B cell (primary cell): Measurements from ENCODE around the gene HNRNPLL. TPM values are rescaled to one million over a fixed set of nuclear protein-coding genes. Genes with fewer than 3 reads are reported as not detected.

ENCODE experiments used
- ATAC-seq: fragments of 200-7000 bp; cut with Tn5 transposase; one replicate; pipeline ENCODE4 v1.10.0; 2021; ENCODE audit warnings: low read depth, mild to moderate bottlenecking, moderate number of reproducible peaks, moderate library complexity
- CTCF ChIA-PET: fragments of 350-600 bp; sonication (Branson Sonifier 250); formaldehyde crosslinking; loops from one replicate; lab custom pipeline; 2021; ENCODE audit warnings: antibody characterized with exemption, inconsistent platforms; lab: Charles Lee
- POLR2A ChIA-PET: fragments of 350-600 bp; sonication (Branson Sonifier 250); formaldehyde crosslinking; loops from one replicate; lab custom pipeline; 2021; ENCODE audit warnings: antibody characterized with exemption; lab: Charles Lee
- DNase-seq: peaks from one replicate; pipeline ENCODE4 v3.0.0; 2013
- H2AFZ ChIP-seq: 2 replicates; pipeline ENCODE4 v1.6.1; 2012; ENCODE audit warnings: mild to moderate bottlenecking, low read depth, low read length; ENCODE audit not compliant: insufficient read depth, poor library complexity, severe bottlenecking
- H3K27ac ChIP-seq, 2 donors: 1 replicate in 1 of 2; 2 replicates in 1 of 2; pipeline ENCODE4 v1.5.1; 2012 to 2013; ENCODE audit warnings: low read length in 2 of 2, mild to moderate bottlenecking in 2 of 2, moderate library complexity in 1 of 2
- H3K27me3 ChIP-seq, 4 experiments: fragments of 200-600 bp in 1 of 4; sonication (generic) in 1 of 4; replicated peaks in 1 of 4; 1 replicate in 2 of 4; 2 replicates in 2 of 4; pipeline versions ENCODE4 v1.6.1 to v1.7.0; 2013 to 2016; ENCODE audit warnings: low read length in 3 of 4, mild to moderate bottlenecking in 2 of 4, mixed read lengths in 1 of 4, moderate library complexity in 1 of 4; ENCODE audit not compliant: insufficient read depth in 4 of 4, control insufficient read depth in 3 of 4; ENCODE audit errors: control extremely low read depth in 1 of 4
- H3K36me3 ChIP-seq, 2 experiments: replicated peaks in 1 of 2; 1 replicate in 1 of 2; 2 replicates in 1 of 2; pipeline versions ENCODE4 v1.6.1 to v1.7.1; 2013; ENCODE audit warnings: low read length in 1 of 2; ENCODE audit not compliant: insufficient read depth in 2 of 2, control insufficient read depth in 1 of 2; ENCODE audit errors: control extremely low read depth in 1 of 2, extremely low read depth in 1 of 2
- H3K4me1 ChIP-seq, 2 donors: fragments of 200-600 bp in 1 of 2; sonication (generic) in 1 of 2; 1 replicate in 1 of 2; 2 replicates in 1 of 2; pipeline versions ENCODE4 v1.5.1 to v1.6.1; 2013 to 2017; ENCODE audit warnings: low read length in 2 of 2; ENCODE audit not compliant: control insufficient read depth in 2 of 2, insufficient read depth in 2 of 2
- H3K4me2 ChIP-seq: replicated peaks from 2 replicates; pipeline ENCODE3; 2012; ENCODE audit warnings: mild to moderate bottlenecking, low read depth, low read length; ENCODE audit not compliant: poor library complexity, severe bottlenecking
- H3K4me3 ChIP-seq, 5 experiments: fragments of 200-600 bp in 1 of 5; sonication (generic) in 1 of 5; 1 replicate in 3 of 5; 2 replicates in 2 of 5; pipeline versions ENCODE4 v1.5.1 to v1.7.0; 2011 to 2016; ENCODE audit warnings: low read length in 4 of 5, mild to moderate bottlenecking in 4 of 5, low read depth in 2 of 5, control low read depth in 1 of 5, moderate library complexity in 1 of 5; ENCODE audit not compliant: insufficient read depth in 1 of 5; ENCODE audit errors: control extremely low read depth in 1 of 5, extremely low read depth in 1 of 5
- H3K79me2 ChIP-seq: fragments of 200-600 bp; sonication (generic); one replicate; pipeline ENCODE4 v1.6.0; 2016; ENCODE audit warnings: low read length; ENCODE audit not compliant: control insufficient read depth, insufficient read depth
- H3K9ac ChIP-seq: fragments of 200-600 bp; sonication (generic); 2 replicates; pipeline ENCODE4 v1.6.1; 2017; ENCODE audit warnings: mild to moderate bottlenecking, low read length, moderate library complexity
- H3K9me3 ChIP-seq, 3 donors: one replicate each; pipeline versions ENCODE4 v1.6.1 to v1.7.1; 2013; ENCODE audit warnings: low read length in 2 of 3; ENCODE audit not compliant: control insufficient read depth in 2 of 3, insufficient read depth in 1 of 3; ENCODE audit errors: control extremely low read depth in 1 of 3
- H4K20me1 ChIP-seq: 2 replicates; pipeline ENCODE4 v1.6.0; 2012; ENCODE audit warnings: mild to moderate bottlenecking, low read length; ENCODE audit not compliant: insufficient read depth, control insufficient read depth, poor library complexity, severe bottlenecking
- H3K27ac Mint-ChIP-seq: one replicate; pipeline ENCODE4 v1.8.0; 2021; ENCODE audit warnings: mixed read lengths
- H3K27me3 Mint-ChIP-seq: one replicate; pipeline ENCODE4 v1.8.0; 2021; ENCODE audit warnings: mixed read lengths
- H3K4me1 Mint-ChIP-seq: one replicate; pipeline ENCODE4 v1.8.0; 2021; ENCODE audit warnings: mixed read lengths
- H3K4me3 Mint-ChIP-seq: one replicate; pipeline ENCODE4 v1.8.0; 2021; ENCODE audit warnings: mixed read lengths
- H3K9me3 Mint-ChIP-seq: one replicate; pipeline ENCODE4 v1.8.0; 2022; ENCODE audit warnings: mixed read lengths; ENCODE audit not compliant: insufficient read depth
- EZH2 ChIP-seq: IDR thresholded peaks from 2 replicates; pipeline ENCODE4 v1.6.1; 2012; ENCODE audit warnings: borderline replicate concordance, low read depth, mild to moderate bottlenecking, moderate library complexity, low read length; ENCODE audit not compliant: insufficient read depth, poor library complexity, severe bottlenecking
- WGBS: methylation state at CpG from one replicate; pipeline ENCODE4 v1.1.5; 2013; ENCODE audit warnings: missing lambda C conversion rate; ENCODE audit not compliant: insufficient coverage; 5-methylcytosine and 5-hydroxymethylcytosine counted together
- intact Hi-C: fragments of 100-400 bp; cut with micrococcal nuclease; formaldehyde crosslinking; loops from one replicate; pipeline ENCODE4 v1.10.0; 2022
- polyA plus RNA-seq: library from polyadenylated mRNA; depleted of rRNA; stranded (reverse); fragments of >200 nt; gene quantifications from 2 replicates; pipeline ENCODE4 v1.2.3, GENCODE V29; 2012
- total RNA-seq, 2 donors: library from RNA; stranded (reverse); fragments of 120-200 nt in 1 of 2; gene quantifications; 1 replicate in 1 of 2; 2 replicates in 1 of 2; pipeline versions ENCODE4 v1.2.3 to v1.2.4, GENCODE V29; 2013 to 2022
- TF ChIP-seq, protein P1 (sequence below): fragments of 200-600 bp; IDR thresholded peaks from one replicate; pipeline ENCODE4 v1.8.0; 2022; ENCODE audit warnings: antibody characterized with exemption, mild to moderate bottlenecking

HNRNPLL gene
- total and polyA plus RNA-seq, 2 donors (not counting 1 experiment from before 2014, with no cell fraction given), result 2.1 to 6.7 TPM

DNA sequence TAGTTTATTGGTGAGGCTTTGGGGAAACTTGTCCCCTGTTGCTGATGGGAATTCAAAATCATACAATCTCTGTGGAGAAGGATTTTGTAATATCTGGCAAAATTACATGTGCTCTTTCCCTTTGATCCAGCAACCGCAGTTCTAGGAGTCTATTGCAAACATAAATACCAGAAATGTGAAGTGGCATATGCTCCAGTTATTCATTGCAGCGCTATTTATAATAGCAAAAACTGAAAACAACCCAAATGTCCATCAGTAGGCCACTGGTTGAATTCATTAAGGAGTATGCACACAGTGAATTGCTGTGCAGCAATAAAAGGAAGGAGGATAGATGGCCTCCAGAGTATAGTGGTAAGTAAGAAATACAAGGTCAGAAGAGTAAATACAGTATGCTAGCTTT lies 76.5 kb downstream of the HNRNPLL start:
- TF ChIP-seq, protein P1, sequence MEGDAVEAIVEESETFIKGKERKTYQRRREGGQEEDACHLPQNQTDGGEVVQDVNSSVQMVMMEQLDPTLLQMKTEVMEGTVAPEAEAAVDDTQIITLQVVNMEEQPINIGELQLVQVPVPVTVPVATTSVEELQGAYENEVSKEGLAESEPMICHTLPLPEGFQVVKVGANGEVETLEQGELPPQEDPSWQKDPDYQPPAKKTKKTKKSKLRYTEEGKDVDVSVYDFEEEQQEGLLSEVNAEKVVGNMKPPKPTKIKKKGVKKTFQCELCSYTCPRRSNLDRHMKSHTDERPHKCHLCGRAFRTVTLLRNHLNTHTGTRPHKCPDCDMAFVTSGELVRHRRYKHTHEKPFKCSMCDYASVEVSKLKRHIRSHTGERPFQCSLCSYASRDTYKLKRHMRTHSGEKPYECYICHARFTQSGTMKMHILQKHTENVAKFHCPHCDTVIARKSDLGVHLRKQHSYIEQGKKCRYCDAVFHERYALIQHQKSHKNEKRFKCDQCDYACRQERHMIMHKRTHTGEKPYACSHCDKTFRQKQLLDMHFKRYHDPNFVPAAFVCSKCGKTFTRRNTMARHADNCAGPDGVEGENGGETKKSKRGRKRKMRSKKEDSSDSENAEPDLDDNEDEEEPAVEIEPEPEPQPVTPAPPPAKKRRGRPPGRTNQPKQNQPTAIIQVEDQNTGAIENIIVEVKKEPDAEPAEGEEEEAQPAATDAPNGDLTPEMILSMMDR, result no peak
- TF ChIP-seq EZH2, result no peak
- Histone ChIP-seq H3K9me3 (peaks cover 0 to 8% (median 0%) of the 10 kb centered on the region in 3 donors), H3K27me3 (peaks cover 0 to 15% (median 6%) of the 10 kb centered on the region in 4 experiments), H3K4me1 (peaks cover 7 to 8% of the 10 kb centered on the region in 2 donors), H3K27ac (no peak overlapping the region), H4K20me1 (no peaks in the 10 kb centered on the region), H2AFZ (no peak overlapping the region), H3K79me2 (no peaks in the 10 kb centered on the region), H3K4me3 (no peak overlapping the region), H3K4me2 (no peak overlapping the region), H3K36me3 (no peaks in the 10 kb centered on the region), H3K9ac (no peak overlapping the region)
- DNase-seq (no peak), ATAC-seq (no peak)
- intact Hi-C loops, result no loop called here
- WGBS, result no CpG with 5 or more reads among the region's 2 CpGs
- Mint-ChIP-seq H3K4me1 (peaks cover 23% of the 10 kb centered on the region), H3K9me3 (no peaks in the 10 kb centered on the region), H3K27me3 (peaks cover 17% of the 10 kb centered on the region), H3K4me3 (no peak overlapping the region), H3K27ac (no peak overlapping the region)
- POLR2A ChIA-PET, result interaction anchor here (0.7 kb wide), 1 partner anchor 1342 kb away, joined by 6 read pairs; no protein-coding TSS in a partner anchor
- CTCF ChIA-PET, result no interaction called here

DNA sequence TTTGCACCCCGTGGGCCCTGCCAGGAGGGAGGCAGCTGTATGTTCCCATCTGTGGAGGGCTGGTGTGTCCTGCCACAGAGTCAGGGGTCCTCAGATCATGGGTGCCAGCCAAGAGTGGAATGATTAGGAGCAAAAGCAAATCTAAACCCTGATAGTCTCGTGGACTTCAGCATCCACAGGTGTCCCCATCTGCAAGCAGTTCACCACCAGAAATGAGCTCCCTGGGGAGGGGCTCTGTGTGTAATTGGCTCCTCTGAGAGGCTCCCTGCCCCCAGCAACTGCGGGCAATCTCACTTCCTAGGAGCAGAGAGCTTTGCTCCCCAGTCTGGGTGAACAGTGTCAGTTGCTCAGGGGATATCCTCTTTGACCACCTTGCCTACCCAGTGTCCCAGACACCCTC lies 78.1 kb downstream of the HNRNPLL start:
- H3K27me3 Mint-ChIP-seq, result peaks cover 17% of the 10 kb centered on the region

More for the DNA sequence above, 78.1 kb downstream of the HNRNPLL start:
- Histone ChIP-seq H3K9ac (no peak overlapping the region), H2AFZ (no peak overlapping the region), H3K27me3 (peaks cover 0 to 15% (median 6%) of the 10 kb centered on the region in 4 experiments), H3K79me2 (no peaks in the 10 kb centered on the region), H3K36me3 (no peaks in the 10 kb centered on the region), H3K27ac (no peak overlapping the region), H3K4me2 (no peak overlapping the region), H3K9me3 (peaks cover 0 to 8% (median 0%) of the 10 kb centered on the region in 3 donors), H3K4me3 (no peak overlapping the region), H4K20me1 (no peaks in the 10 kb centered on the region), H3K4me1 (peaks cover 7 to 8% of the 10 kb centered on the region in 2 donors)
- CTCF ChIA-PET, result interaction anchor here (0.6 to 2.9 kb wide), 2 partner anchors 9 to 250 kb away, joined by 5 to 16 read pairs; no protein-coding TSS in a partner anchor
- WGBS, result 0% methylated on average over 1 of the region's 3 CpGs
- Mint-ChIP-seq H3K9me3 (no peaks in the 10 kb centered on the region), H3K27ac (no peak overlapping the region), H3K4me1 (peaks cover 17% of the 10 kb centered on the region), H3K4me3 (no peak overlapping the region)
- intact Hi-C loops, result no loop called here
- DNase-seq, result peak; percentile 15
- POLR2A ChIA-PET, result no interaction called here
- no peak for ATAC-seq
- TF ChIP-seq, protein P1, result no peak
- no peak for TF ChIP-seq EZH2
